H1 (cell line): ENCODE measurements around the gene NFIA. TPM values are rescaled to one million over a fixed set of nuclear protein-coding genes. Genes with fewer than 3 reads are reported as not detected.
A peak's percentile ranks its signal among the peaks of the same experiment; 100 is the strongest.

Experiments
- CTCF ChIA-PET: fragments of 300-600 bp; sonication (Branson Sonifier 250); formaldehyde crosslinking; loops from one replicate; lab custom pipeline; 2021; ENCODE audit not compliant: partially characterized antibody; lab: Charles Lee
- POLR2A ChIA-PET: fragments of 300-600 bp; sonication (Branson Sonifier 250); formaldehyde crosslinking; loops from one replicate; lab custom pipeline; 2021; ENCODE audit warnings: inconsistent platforms; ENCODE audit not compliant: partially characterized antibody; lab: Charles Lee
- DNase-seq, 2 experiments: peaks; one replicate each; pipeline versions ENCODE4 v3.0.0 to v3.0.0-alpha.2; 2010 to 2022; ENCODE audit warnings: low spot score in 2 of 2, low read depth in 1 of 2, mixed read lengths in 1 of 2
- FAIRE-seq: peaks from 2 replicates; lab custom pipeline; 2011; peaks lifted over from hg19 to GRCh38; lab: Jason Lieb, UNC
- H2AFZ ChIP-seq: 2 replicates; pipeline ENCODE4 v1.8.1; 2012; ENCODE audit warnings: low read length, inconsistent platforms
- H2AK5ac ChIP-seq: 2 replicates; pipeline ENCODE4 v1.6.1; 2013; ENCODE audit warnings: low read depth, low read length
- H2BK120ac ChIP-seq: replicated peaks from 2 replicates; pipeline ENCODE3; 2013; ENCODE audit warnings: low read depth, low read length, inconsistent platforms
- H2BK12ac ChIP-seq: 2 replicates; pipeline ENCODE4 v1.6.1; 2013; ENCODE audit warnings: low read depth, low read length
- H2BK15ac ChIP-seq: 2 replicates; pipeline ENCODE4 v1.6.1; 2013; ENCODE audit warnings: low read length
- H2BK20ac ChIP-seq: 2 replicates; pipeline ENCODE4 v1.6.1; 2013; ENCODE audit warnings: low read length
- H2BK5ac ChIP-seq: 2 replicates; pipeline ENCODE4 v1.6.1; 2013; ENCODE audit warnings: low read depth, low read length
- H3K14ac ChIP-seq: 2 replicates; pipeline ENCODE4 v1.6.1; 2013; ENCODE audit warnings: inconsistent platforms; ENCODE audit not compliant: insufficient read length
- H3K18ac ChIP-seq: 2 replicates; pipeline ENCODE4 v1.6.1; 2013; ENCODE audit warnings: low read length; ENCODE audit errors: extremely low read depth
- H3K23ac ChIP-seq: 2 replicates; pipeline ENCODE4 v1.6.1; 2013; ENCODE audit warnings: inconsistent platforms; ENCODE audit not compliant: insufficient read length
- H3K23me2 ChIP-seq: 2 replicates; pipeline ENCODE4 v1.6.1; 2013; ENCODE audit warnings: low read depth, low read length
- H3K27ac ChIP-seq: 2 replicates; pipeline ENCODE4 v1.6.1; 2011; ENCODE audit warnings: low read depth, low read length, inconsistent platforms
- H3K27me3 ChIP-seq, 4 experiments: replicated peaks in 1 of 4; 1 replicate in 1 of 4; 2 replicates in 3 of 4; pipeline versions ENCODE4 v1.6.1 to v1.8.1; 2011 to 2013; ENCODE audit warnings: low read length in 3 of 4, mild to moderate bottlenecking in 3 of 4, inconsistent platforms in 2 of 4, mixed read lengths in 2 of 4, moderate library complexity in 1 of 4; ENCODE audit not compliant: control insufficient read depth in 3 of 4, insufficient read depth in 3 of 4; ENCODE audit errors: extremely low read depth in 1 of 4
- H3K36me3 ChIP-seq, 4 experiments: 2 replicates each; pipeline versions ENCODE4 v1.6.1 to v1.8.1; 2011 to 2013; ENCODE audit warnings: mild to moderate bottlenecking in 4 of 4, low read length in 3 of 4, moderate library complexity in 2 of 4, control low read depth in 1 of 4, inconsistent platforms in 1 of 4; ENCODE audit not compliant: insufficient read depth in 4 of 4, control insufficient read depth in 2 of 4
- H3K4ac ChIP-seq: replicated peaks from 2 replicates; pipeline ENCODE3; 2013; ENCODE audit warnings: low read length, low read depth, mixed read lengths, inconsistent platforms; ENCODE audit not compliant: insufficient read length
- H3K4me1 ChIP-seq, 4 experiments: replicated peaks in 1 of 4; 1 replicate in 1 of 4; 2 replicates in 3 of 4; pipeline versions ENCODE4 v1.6.1 to v1.8.1; 2011 to 2013; ENCODE audit warnings: low read length in 3 of 4, inconsistent platforms in 2 of 4, mixed read lengths in 1 of 4; ENCODE audit not compliant: insufficient read depth in 4 of 4, control insufficient read depth in 3 of 4
- H3K4me2 ChIP-seq, 2 experiments: 2 replicates each; pipeline versions ENCODE4 v1.6.1 to v1.8.1; 2011 to 2013; ENCODE audit warnings: low read depth in 2 of 2, low read length in 2 of 2, control low read depth in 1 of 2, inconsistent platforms in 1 of 2, mild to moderate bottlenecking in 1 of 2; ENCODE audit not compliant: insufficient read depth in 1 of 2
- H3K4me3 ChIP-seq, 4 experiments: fragments of 200-600, 300-600 bp in 1 of 4; sonication (generic), shearing (Covaris generic), sonication (Bioruptor Twin) in 1 of 4; 2 replicates each; pipeline versions ENCODE4 v1.5.1 to v1.8.1; 2011 to 2016; ENCODE audit warnings: low read length in 4 of 4, low read depth in 3 of 4, control low read depth in 2 of 4, inconsistent platforms in 2 of 4, mild to moderate bottlenecking in 2 of 4, mixed read lengths in 1 of 4, moderate library complexity in 1 of 4; ENCODE audit not compliant: insufficient read depth in 2 of 4; ENCODE audit errors: extremely low read depth in 1 of 4
- H3K56ac ChIP-seq: replicated peaks from 2 replicates; pipeline ENCODE3; 2013; ENCODE audit warnings: low read depth, mild to moderate bottlenecking, mixed read lengths, low read length, inconsistent platforms; ENCODE audit not compliant: insufficient read length
- H3K79me1 ChIP-seq: 2 replicates; pipeline ENCODE4 v1.6.1; 2013; ENCODE audit warnings: low read depth, low read length, control low read depth
- H3K79me2 ChIP-seq, 2 experiments: 2 replicates each; pipeline versions ENCODE4 v1.6.1 to v1.8.1; 2012 to 2013; ENCODE audit warnings: low read length in 2 of 2, mild to moderate bottlenecking in 2 of 2, inconsistent platforms in 1 of 2; ENCODE audit not compliant: insufficient read depth in 2 of 2, control insufficient read depth in 1 of 2
- H3K9ac ChIP-seq, 4 experiments: replicated peaks in 1 of 4; 1 replicate in 1 of 4; 2 replicates in 3 of 4; pipeline versions ENCODE4 v1.6.1 to v1.8.1; 2011 to 2013; ENCODE audit warnings: low read depth in 3 of 4, low read length in 3 of 4, control low read depth in 2 of 4, mild to moderate bottlenecking in 2 of 4, moderate library complexity in 2 of 4, inconsistent platforms in 1 of 4; ENCODE audit errors: extremely low read depth in 1 of 4
- H3K9me3 ChIP-seq, 2 experiments: 2 replicates each; pipeline versions ENCODE4 v1.6.1 to v1.8.1; 2012 to 2013; ENCODE audit warnings: mild to moderate bottlenecking in 2 of 2, moderate library complexity in 2 of 2, control low read depth in 1 of 2, inconsistent platforms in 1 of 2, low read depth in 1 of 2, low read length in 1 of 2, mixed read lengths in 1 of 2; ENCODE audit not compliant: insufficient read depth in 2 of 2
- H4K20me1 ChIP-seq, 2 experiments: replicated peaks in 1 of 2; 2 replicates each; pipeline versions ENCODE3 to v1.8.1; 2011 to 2013; ENCODE audit warnings: inconsistent platforms in 2 of 2, low read length in 2 of 2, mild to moderate bottlenecking in 1 of 2; ENCODE audit not compliant: insufficient read depth in 2 of 2, control insufficient read depth in 1 of 2
- H4K5ac ChIP-seq: 2 replicates; pipeline ENCODE4 v1.6.1; 2013; ENCODE audit warnings: low read length, low read depth, mixed read lengths, inconsistent platforms; ENCODE audit not compliant: insufficient read length
- H4K8ac ChIP-seq: 2 replicates; pipeline ENCODE4 v1.8.0; 2013; ENCODE audit warnings: mild to moderate bottlenecking, moderate library complexity, low read length, inconsistent platforms; ENCODE audit not compliant: insufficient read depth; ENCODE audit errors: extremely low read depth
- H4K91ac ChIP-seq: replicated peaks from 2 replicates; pipeline ENCODE3; 2013; ENCODE audit warnings: low read length, mixed read lengths, inconsistent platforms; ENCODE audit not compliant: insufficient read length
- BRCA1 ChIP-seq: IDR thresholded peaks from 2 replicates; pipeline ENCODE4 v1.6.1; 2012; ENCODE audit warnings: low read depth, low read length, improper control_type of control experiment
- CBX5 ChIP-seq: fragments of 300-800, 300-1000 bp; sonication (generic); IDR thresholded peaks from 2 replicates; pipeline ENCODE4 v1.7.1; 2016; ENCODE audit warnings: antibody characterized with exemption, low read length, low read depth
- FOSL1 ChIP-seq: IDR thresholded peaks from 2 replicates; pipeline ENCODE4 v1.6.1; 2011; ENCODE audit warnings: mild to moderate bottlenecking, low read depth, low read length, moderate library complexity; ENCODE audit not compliant: insufficient read depth
- PHF8 ChIP-seq: fragments of 200-600 bp; sonication (generic); conservative IDR thresholded peaks from 2 replicates; pipeline ENCODE4 v1.7.1; 2012; ENCODE audit warnings: low read depth, mild to moderate bottlenecking, inconsistent platforms, low read length, moderate library complexity
- POU5F1 ChIP-seq: IDR thresholded peaks from 2 replicates; pipeline ENCODE4 v1.6.1; 2011; ENCODE audit warnings: low read depth, mild to moderate bottlenecking, low read length, moderate library complexity
- SP2 ChIP-seq: IDR thresholded peaks from 2 replicates; pipeline ENCODE4 v1.6.1; 2012; ENCODE audit warnings: mild to moderate bottlenecking, low read length, inconsistent platforms
- WGBS, 2 experiments: shearing (Covaris generic) in 1 of 2; methylation state at CpG; one replicate each; pipeline versions ENCODE4 v1.1.6 to v1.1.7; 2013 to 2015; ENCODE audit warnings: low lambda C conversion rate in 2 of 2, mixed read lengths in 2 of 2, inconsistent platforms in 1 of 2, low coverage in 1 of 2, missing lambda C conversion rate in 1 of 2; ENCODE audit not compliant: insufficient replicate concordance in 2 of 2, insufficient coverage in 1 of 2, insufficient read length in 1 of 2; ENCODE audit errors: extremely low coverage in 1 of 2, missing lambda C conversion rate in 1 of 2; 5-methylcytosine and 5-hydroxymethylcytosine counted together
- polyA plus RNA-seq, 7 experiments: library from polyadenylated mRNA; depleted of rRNA in 3 of 7; stranded (reverse) in 5 of 7; unstranded in 2 of 7; fragments of >200 nt in 5 of 7; fragments of 200-250 nt in 2 of 7; gene quantifications; 1 replicate in 5 of 7; 2 replicates in 1 of 7; 4 replicates in 1 of 7; pipeline versions ENCODE4 v1.2.1 to v1.2.3, GENCODE V29; 2011 to 2013; ENCODE audit warnings: missing spikeins in 2 of 7, mixed read lengths in 2 of 7
- total RNA-seq: library from RNA; stranded (reverse); fragmentation: NEBNext Ultra II Directional; extraction: Animal tissue kit (Norgen Biotek cat#: 25700); gene quantifications from 2 replicates; pipeline ENCODE4 v1.2.1, GENCODE V29; 2021
- TF ChIP-seq, protein P1 (sequence below): IDR thresholded peaks from 2 replicates; pipeline ENCODE4 v1.6.1; 2012; ENCODE audit warnings: inconsistent platforms

Gene NFIA
- total and polyA plus RNA-seq, 2 of the 8 experiments (the other 6 are each of a cell fraction or from before 2014, with no cell fraction given): 1.8 to 2.3 TPM

DNA sequence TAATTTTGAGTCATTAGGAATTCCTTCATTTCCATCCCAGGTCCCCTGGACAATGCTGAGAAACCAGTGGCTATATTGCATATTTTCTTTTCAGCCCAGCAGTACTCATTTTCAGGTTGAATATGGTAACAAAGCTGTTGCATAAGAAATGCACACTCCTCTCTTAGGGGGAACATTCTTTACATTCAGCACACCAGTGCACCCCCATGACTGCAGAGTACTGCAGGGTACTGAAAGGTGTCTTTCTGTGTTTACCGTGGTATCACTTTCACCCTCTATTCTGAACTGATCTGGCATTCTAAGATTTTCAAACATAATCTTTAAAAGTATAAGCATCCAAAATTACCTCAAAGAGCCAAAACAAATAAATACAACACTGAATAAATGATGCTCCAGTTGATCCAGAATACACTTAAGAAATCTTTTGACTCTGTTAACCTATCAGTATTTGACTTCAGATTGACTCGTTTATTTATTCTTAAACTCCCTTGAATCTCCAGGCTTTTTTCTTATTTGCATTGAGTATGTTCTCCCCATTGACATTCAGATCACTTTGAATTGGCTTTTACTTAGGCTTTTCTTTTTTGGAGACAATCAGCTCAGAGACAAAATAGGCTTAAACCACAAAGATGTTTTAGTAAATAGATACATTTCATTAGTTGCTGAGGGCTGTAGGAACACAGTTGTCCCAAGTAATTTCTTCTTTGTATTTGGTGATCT lies 213.6 kb downstream of the NFIA start:
- Histone ChIP-seq H3K4ac (no peak overlapping the region), H2BK20ac (no peak overlapping the region), H2AFZ (no peak overlapping the region), H3K18ac (no peak overlapping the region), H4K91ac (no peak overlapping the region), H2BK12ac (no peak overlapping the region), H4K8ac (no peak overlapping the region), H3K56ac (no peak overlapping the region), H2BK120ac (peak overlapping the region; percentile 77), H3K9ac (no peak overlapping the region), H3K4me2 (peak overlapping the region; percentile 27 to 40; a peak in 2 of 4 replicates), H2BK5ac (no peak overlapping the region), H3K27me3 (no peaks in the 10 kb centered on the region), H2BK15ac (no peak overlapping the region), H3K9me3 (0 out of 4 replicates have a peak, but pooled peaks cover 0 to 3% of the 10 kb centered on the region in 2 experiments), H3K23me2 (no peaks in the 10 kb centered on the region), H4K5ac (peak overlapping the region; percentile 96), H2AK5ac (no peak overlapping the region), H3K79me2 (no peaks in the 10 kb centered on the region), H3K4me1 (peaks cover 0 to 25% (median 18%) of the 10 kb centered on the region in 4 experiments), H3K79me1 (no peaks in the 10 kb centered on the region), H3K27ac (no peak overlapping the region), H3K4me3 (peak overlapping the region in 1 of 4 experiments; percentile 32; a peak in 1 of 8 replicates), H4K20me1 (no peaks in the 10 kb centered on the region), H3K36me3 (no peaks in the 10 kb centered on the region), H3K14ac (no peak overlapping the region), H3K23ac (no peak overlapping the region)
- ChIA-PET CTCF (interaction anchor here (0.9 kb wide), 1 partner anchor 55 kb away, joined by 3 read pairs; no protein-coding TSS in a partner anchor), POLR2A (interaction anchor here (1.0 to 1.4 kb wide), 2 partner anchors 11 to 32 kb away, joined by 3 to 6 read pairs; no protein-coding TSS in a partner anchor)
- 11% methylated on average over 2 of the region's 2 CpGs; no CpG with 5 or more reads in 1 of the 2 experiments for WGBS, 2 experiments
- FAIRE-seq (no peak), DNase-seq (no peak)
- TF ChIP-seq SP2 (no peak), CBX5 (no peak), FOSL1 (no peak), PHF8 (no peak), POU5F1 (no peak), BRCA1 (no peak)
- TF ChIP-seq, protein P1, sequence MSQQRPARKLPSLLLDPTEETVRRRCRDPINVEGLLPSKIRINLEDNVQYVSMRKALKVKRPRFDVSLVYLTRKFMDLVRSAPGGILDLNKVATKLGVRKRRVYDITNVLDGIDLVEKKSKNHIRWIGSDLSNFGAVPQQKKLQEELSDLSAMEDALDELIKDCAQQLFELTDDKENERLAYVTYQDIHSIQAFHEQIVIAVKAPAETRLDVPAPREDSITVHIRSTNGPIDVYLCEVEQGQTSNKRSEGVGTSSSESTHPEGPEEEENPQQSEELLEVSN: no peak
